CD1c-positive myeloid dendritic cell (primary cell): ENCODE data around the gene HMCN2.
"Not testable (repeated sequence)": the region's sequence is repeated elsewhere in the genome, so short reads cannot be mapped to it uniquely, and the experiment has no call there.

Experiments used
- DNase-seq: peaks from one replicate; pipeline ENCODE4 v3.0.0-alpha.2; 2016; ENCODE audit errors: extremely low spot score

HMCN2 gene

DNA sequence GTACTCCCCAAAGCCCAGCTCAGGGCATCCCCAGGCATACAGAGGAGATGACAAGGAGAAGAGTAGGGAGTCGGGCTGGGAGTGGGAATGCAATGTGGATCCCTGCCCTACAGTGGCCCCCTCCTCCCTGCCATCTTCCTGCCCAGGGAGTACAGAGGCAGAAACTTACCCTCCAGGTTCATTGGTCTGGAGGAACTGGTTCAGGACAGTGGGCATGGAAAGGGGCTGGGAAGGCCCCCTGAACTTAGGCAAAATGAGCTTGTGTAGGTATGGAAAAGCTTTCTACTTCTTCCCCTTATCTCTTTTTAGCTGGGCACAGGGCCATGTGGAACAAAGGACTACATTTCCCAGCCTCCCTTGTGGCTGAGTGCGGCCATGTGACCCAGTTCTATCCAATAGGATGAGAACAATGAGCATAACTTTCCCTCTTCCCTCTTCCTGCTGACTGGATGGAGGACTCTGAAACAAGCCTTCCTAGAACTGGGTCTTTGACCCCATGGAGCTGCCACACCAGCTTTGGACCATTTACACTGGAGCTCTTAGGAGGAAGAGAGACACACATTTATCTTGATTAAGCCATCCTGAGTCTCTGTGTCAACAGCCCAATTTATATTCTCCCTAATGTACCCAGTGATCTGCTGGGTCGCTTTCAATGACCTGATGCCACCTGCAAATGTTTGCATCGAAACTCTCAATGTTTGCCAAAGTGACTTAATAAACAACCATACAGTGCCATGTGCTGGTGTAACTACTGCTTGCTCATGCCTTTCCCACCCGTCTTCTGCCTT lies 25.0 kb upstream of the HMCN2 start:
- peak; percentile 75 for DNase-seq

DNA sequence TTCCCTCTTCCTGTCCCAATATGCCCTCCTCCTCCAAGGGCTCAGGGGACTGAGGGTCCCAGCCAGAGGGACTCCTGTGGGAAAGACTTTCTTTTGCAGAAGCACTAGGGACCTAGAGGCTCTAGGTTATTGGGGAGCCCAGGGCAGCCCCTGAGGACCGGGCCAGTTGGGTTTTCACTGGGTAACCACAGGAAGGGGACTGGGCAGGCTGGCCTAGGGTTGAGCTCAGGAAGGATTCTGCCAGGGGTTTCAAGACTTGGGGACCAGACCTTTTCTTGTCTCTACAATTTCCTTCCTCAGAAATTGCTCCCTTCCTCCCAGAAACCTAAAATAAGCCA lies 24.4 kb upstream of the HMCN2 start:
- no peak for DNase-seq

DNA sequence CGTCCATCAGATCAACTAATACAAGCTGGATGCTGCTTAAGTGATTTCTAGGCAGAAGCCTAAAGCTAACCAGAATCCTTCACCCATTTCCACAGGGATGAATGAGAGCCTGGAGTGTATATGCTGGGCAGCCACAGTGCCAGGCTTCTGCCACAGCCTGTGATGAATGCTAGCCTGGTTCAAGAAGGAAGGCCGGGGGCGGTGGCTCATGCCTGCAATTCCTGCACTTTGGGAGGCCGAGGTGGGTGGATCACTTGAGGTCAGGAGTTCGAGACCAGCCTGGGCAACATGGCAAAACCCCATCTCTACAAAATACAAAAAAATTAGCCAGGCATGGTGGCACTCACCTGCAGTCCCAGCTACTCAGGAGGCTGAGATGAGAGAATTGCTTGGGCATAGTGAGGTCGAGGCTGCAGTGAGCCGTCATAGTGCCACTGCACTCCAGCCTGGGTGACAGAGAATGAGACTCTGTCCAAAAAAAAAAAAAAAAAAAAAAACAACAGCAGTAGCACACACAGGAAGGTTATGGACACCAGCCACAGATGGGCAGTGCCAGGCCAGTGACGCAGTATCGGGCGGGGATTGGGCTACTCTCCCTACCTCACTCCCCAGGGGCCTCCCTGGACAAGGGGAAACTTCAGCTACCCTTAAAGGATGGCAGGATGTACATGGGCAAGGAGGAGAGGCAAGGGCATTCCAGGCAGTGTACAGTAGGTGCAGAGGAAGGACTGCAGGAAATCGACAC lies 23.1 kb upstream of the HMCN2 start:
- no peak for DNase-seq

DNA sequence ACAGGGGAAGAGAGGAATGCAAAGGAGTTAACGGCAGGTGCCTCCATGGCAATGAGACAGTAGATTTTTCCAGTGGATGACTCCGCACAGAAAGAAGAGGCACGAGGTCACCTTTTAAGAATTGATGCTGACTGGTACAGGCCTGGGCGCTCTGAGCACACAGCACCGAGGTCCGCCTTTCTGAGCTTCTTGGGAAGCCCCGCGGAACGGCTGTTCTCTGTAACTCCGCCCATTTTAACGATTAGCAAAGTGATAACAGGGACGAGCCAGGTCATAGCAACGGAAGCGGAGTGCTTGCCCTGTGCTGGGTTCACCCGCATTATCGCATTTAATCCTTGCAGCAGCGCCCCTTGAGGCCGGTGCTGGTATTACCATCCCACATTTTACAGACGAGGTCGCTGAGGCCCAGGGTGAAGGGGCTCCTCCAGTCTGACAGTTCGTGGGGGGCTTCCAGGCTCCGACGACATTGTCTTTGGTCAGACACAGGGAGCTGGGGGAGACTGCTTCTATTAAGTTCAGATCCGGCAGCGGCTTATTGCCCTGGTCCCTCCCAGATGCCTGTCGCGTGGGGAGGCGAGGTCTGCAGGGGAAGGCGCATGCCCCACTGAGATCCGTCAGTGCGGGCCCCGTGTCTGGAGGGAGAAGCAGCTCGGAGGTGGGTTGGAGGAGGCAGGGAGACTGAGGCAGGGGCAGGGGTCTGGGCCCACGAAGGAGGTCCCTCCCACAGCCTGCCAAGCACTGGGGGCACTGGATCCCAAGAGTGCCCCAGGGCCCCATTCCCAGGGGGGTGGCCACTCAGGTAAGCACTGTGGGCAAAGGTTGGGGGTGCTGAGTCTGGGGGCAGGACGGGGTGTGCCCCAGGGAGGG lies 22.3 kb upstream of the HMCN2 start:
- peak; percentile 70 for DNase-seq

DNA sequence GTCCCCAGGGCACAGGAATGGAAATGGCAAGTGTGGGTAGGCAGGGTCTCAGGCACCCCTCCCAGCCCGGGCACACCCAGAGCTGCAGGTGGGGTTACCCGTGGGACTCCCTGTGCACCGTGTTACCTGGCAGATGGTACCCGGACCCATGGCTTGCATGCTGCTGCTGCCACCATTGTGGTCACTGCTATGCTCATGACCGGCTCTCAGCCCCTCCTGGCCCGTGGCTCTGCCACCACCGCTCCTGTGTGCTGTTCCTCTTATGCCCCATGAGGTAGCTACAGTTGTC lies 21.7 kb upstream of the HMCN2 start:
- no peak for DNase-seq

DNA sequence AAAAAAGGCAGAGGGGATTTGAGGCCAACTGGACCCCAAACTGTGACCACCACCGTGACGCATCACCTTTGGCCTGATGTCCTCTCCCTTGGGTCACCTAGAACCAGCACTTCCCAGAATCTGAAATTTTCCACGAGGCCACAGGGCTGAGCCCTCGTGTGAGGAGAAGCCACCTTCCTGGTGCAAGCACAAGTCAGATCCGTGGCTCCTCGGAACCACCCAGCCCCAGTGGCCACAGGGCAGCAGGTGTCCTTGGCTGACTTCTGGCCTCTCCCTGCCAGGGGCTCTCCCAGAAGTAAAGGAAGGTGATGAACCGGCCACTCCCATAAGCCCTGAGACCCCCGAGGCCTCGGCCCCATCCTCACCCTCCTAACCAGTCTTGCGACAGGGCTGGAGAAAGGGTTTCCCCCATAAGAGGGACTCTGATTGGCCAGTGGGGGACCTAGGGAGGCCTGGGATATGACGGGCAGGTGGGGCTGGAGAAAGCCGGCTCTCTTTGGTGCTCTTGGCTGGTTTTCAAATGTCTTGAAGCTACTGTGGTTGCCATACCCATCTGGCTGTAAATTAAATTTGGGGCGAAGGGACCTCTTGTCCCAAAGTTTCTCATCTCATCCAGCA lies 20.9 kb upstream of the HMCN2 start:
- DNase-seq, result no peak

DNA sequence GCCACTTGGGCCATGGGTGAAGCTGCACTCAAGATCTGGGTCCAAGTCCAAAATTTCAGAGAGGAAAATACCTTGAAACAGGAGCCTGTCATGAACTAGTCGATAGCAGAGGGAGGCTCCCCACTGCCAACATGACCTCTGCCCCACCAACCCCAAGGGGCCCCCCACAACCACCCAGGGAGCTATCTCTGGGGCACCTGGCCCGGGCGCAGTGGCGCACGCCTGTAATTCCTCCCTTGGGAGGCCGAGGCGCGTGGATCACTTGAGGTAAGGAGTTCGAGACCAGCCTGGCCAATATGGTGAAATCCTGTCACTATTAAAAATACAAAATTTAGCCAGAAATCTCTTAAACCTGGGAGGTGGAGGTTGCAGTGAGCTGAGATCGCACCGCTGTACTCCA lies 20.1 kb upstream of the HMCN2 start:
- DNase-seq, result no peak

DNA sequence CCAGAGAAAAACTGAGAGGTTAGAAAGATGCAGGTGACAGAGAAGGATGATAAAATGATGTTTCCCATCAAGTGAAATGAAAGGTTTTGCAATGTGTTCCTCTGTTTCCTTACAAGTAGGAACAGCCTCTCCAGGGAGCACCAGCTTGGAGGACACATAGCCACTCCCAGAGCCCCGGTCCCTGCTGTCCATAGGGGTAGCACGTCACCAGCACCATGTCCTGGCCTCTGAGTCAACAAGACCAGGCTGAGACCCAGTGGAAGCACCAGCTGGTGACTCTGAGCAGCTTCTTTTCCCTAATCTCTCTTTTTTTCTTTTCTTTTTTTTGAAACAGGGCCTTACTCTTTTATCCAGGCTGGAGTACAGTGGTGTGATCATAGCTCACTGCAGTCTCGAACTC lies 19.4 kb upstream of the HMCN2 start:
- DNase-seq, result no peak

DNA sequence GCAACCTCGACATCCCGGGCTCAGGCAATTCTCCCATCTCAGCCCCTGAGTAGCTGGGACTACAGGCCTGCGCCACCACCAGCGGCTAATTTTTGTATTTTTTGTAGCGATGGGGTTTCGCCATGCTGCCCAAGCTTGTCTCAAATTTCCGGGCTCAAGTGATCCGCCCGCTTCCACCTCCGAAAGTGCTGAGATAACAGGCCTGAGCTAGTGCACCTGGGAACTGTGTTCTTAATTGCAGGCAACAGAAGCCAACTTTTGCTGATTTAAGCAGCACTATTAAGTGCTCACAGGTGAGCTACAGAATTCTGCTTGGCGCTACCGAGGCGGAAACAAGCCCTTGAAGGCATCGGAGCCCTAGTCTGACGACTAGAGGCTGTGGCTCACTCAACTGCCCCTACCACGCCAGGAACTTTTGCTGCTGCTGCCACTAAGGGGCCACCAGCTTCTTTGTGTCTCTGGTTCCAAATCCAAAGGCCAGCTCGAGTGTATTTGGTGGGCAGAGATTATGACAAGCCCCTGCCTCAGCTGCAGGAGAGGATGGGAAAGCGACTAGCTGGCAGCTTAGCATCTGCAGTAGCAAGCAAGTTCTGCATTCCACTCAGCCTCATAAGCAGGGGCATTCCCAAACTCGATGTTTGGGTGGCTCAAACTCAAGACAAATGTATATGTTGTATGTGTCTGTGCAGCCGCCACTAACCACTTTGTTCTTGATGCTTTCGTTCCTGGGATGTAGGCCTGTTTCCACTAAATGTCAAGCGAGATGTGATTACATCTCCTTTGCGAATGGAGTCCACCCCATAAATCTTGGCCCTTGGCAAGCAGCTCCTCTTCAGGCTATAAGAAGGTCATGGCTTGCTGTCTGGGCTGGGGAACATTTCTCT lies 10.6 kb upstream of the HMCN2 start:
- DNase-seq, result no peak

DNA sequence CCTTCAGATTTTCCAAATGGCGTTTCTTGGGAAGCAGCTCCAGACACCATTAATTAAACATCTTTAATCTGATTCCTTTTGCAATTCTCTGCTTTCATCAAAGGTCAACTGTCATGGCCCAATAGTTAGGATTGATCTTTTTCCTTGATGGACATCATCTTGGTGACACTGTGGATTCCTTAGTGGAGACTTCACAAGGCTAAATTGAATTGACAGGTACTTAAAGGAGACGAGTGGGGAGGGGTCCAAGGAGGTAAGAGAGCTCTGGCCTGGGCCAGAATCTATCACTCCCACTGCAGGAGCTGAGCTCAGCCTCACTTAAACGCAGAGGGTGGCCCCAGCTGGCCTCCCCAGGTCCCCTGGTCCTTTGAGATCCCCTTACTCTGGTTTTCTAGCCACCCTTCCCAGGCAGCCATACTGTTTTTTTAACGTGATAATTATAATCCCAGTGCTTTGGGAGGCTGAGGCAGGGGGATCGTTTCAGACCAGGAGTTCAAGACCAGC lies 9.9 kb upstream of the HMCN2 start:
- DNase-seq, result no peak

DNA sequence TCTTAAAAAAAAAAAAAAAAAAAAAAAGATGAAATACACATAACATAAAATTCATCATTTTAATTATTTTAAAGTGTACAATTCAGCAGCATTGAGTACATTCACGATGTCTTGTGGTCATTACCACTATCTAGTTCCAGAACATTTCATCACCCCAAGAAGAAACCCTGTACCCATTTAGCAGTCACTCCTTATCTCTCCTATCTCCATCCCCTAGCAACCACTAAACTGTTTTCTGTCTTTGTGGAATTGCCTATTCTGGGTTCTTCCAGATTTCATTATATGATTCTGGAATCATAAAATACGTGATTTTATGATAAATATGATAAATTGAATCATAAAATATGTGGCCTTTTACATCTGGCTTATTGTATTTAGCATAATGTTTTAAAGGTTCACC lies 8.9 kb upstream of the HMCN2 start:
- DNase-seq, result no peak

DNA sequence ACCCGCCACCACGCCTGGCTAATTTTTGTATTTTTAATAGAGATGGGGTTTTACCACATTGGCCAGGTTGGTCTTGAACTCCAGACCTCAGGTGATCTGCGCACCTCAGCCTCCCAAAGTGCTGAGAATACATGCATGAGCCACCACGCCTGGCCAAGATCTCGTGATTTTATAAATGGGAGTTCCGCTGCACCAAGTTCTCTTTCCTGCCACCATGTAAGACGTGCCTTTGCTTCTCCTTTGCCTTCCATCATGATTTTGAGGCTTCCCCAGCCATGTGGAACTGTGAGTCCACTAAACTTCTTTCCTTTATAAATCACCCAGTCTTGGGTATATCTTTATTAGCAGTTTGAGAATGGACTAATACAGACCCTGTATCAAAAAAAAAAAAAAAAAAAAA lies 7.4 kb upstream of the HMCN2 start:
- DNase-seq, result not testable (repeated sequence)

DNA sequence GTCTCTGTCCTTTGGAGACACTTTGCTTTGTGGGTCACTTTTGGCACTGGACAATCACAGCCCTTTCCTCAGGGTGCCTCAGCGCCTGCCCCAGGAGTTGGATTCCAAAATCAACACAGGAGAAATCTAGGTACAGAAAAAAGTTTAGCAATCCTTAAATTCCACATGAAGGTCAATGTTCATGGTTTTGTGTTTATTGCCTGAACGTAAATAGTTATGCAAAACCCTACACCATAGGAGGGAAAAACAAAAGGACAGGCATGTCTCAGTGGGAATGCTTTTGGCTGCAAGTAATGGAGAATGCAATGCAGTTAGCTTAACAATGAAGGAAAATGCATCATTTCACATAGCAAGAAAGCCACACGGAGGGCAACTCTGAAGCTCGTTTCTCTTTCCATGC lies 6.5 kb upstream of the HMCN2 start:
- DNase-seq, result no peak

DNA sequence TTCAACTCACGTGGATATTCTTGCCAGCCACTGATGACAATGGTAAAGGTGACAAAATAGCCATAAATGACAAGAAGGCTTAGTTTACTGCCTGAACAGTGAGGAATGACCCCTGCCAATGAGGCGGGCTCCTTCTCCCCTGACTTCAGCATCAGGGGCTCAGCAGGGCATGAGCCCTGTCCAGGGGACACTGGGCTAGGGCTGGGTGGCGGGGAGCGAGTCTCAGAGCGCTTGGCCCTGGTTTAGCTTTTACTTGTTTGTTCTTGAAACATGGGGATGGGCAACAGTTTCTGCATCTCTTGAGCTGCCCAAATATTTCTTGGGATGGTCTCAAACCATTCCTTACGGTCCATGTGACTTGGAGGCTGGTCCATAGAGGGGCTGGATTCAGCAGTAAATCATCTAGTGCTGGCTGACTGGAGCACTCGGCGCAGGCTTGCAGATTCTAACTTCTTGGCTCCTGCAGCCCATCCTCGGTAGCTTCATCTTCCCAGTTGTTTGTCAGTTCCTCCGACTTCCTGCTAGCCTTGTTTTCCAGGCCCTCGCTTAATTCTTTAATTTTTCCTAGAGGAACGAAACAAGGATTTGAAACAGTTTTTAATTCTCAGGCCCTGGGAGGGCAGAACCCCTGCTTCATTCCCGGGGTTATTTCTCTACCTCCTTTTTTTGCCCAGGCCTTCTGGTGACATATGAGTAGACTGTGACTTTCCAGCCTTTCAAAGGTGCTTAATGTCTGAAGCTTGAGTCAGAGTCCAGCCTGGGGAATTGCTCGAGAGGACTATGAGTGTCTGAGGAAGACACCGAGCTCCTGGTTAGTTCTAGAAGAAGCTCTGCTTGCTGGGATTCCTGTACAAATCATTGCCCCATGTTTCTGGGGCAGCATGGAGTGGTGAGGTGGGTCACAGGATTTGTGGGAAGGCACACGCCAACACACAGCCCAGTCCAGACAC lies 4.5 kb upstream of the HMCN2 start:
- DNase-seq, result no peak

DNA sequence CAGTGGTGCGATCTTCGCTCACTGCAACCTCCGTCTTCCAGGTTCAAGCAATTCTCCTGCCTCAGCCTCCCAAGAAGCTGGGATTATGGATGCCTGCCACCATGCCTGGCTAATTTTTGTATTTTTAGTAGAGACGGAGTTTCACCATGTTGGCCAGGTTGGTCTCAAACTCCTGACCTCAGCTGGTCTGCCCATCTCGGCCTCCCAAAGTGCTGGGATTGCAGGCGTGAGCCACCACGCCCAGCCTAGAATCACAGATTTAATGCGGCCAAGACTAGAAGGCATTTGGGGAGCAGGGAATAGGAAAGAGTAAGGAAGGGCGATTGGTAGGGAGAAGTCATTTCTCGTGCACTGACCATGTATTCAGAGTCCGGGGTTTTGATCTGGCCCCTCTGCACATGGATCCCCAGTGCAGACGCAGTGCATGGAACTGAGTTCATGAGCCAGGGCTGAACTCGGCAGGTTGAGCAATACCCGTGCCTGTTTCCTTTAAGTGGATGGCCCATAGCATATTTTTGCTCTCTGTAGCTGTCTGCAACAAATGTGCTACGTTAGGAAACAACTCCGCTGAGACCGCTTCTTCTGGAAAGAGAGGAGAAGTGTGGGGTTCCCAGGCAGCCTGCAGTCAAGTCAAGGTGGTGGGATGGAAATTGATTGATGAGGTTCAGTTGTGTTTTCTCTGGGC lies 3.4 kb upstream of the HMCN2 start:
- DNase-seq, result no peak

DNA sequence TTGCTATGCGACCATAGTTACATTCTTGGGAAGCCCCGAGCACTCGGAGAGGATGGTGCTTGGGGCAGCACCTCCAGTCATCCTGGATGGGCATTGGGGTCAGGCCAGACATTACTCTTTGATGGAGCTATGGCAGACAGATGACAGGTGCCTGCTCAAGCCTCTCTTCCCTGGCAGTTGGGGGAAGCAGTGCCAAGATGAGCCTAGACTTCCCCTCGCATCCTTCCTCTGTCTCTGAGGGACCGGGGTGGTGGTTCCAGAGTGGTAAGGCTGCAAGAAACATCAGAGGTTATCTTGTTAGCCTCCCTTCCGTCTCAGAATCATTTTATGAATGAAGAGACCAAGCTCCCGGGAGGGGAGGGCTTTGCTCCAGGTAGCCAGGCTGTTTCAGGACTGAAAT lies 2.8 kb upstream of the HMCN2 start:
- DNase-seq, result no peak

DNA sequence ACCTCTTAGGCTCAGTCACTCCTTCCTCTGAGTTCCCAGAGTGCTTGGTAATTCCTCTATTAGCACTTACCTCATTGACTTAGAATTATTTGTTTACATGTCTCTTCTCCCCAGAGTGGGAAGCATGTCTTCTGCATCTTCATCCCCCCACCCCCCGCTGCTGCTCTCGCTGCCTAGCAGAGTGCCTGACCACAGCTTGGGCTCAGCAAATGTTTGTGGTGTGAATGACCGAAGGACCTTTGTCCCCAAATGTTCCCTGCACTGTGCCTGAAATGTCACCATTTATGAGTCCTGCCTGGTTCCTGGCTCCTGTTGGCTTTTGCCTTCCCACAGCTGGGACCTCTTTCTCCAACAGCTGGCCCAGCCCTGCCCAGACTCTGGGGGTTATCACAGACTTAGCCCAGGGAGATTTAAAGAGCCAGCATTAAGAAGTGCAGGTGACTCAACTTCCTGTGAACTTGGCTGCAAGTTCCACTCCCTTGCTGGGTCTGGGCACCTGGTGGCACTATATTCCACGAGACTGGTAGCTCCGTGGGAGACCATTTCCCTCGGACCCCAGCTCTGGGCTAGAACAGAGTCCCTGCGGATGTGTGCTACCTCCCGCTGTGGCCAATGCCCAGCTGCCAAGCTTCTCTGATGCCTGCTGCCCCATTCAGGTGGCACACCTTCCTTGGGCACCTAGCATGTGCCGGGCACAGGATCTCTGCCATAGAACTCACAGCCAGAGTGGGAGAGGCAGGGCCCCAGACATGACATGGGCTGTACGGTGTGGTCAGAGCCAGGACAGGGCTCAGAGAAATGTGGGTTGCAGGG lies 1.8 kb upstream of the HMCN2 start:
- no peak for DNase-seq
